Measurements from ENCODE around the gene PCBP3. TPM values are rescaled to one million over a fixed set of nuclear protein-coding genes. Genes with fewer than 3 reads are reported as not detected.
"Not testable (repeated sequence)": the region's sequence is repeated elsewhere in the genome, so short reads cannot be mapped to it uniquely, and the experiment has no call there.

PCBP3 gene
- total RNA-seq, 1 experiment from 2014 or later = 15.2 TPM

- no peak overlapping the region for H3K4me3 ChIP-seq
- H3K9me3 ChIP-seq (replicated peaks) = no peaks in the 10 kb centered on the region; the same call in none of the 2 replicates
- DNase-seq (ENCODE audit: low read depth in 1 of 2, low spot score in 2 of 2) = peak in 1 of 2 experiments; percentile 53
- H3K36me3 ChIP-seq = no peaks in the 10 kb centered on the region
- peaks cover 4% of the 10 kb centered on the region for H3K4me1 ChIP-seq (replicated peaks)
- H3K27ac ChIP-seq = no peak overlapping the region
- H3K27me3 ChIP-seq (replicated peaks) = no peaks in the 10 kb centered on the region
Measured at GRCh38 chr21:45607021-45607908, 36.3 kb upstream of the PCBP3 start.

GRCh38 chr21:45607909-45608295, 35.6 kb upstream of the PCBP3 start:
- H3K9me3 ChIP-seq (replicated peaks) = no peaks in the 10 kb centered on the region; the same call in none of the 2 replicates
- peaks cover 7% of the 10 kb centered on the region for H3K4me1 ChIP-seq (replicated peaks)
- DNase-seq (ENCODE audit: low read depth in 1 of 2, low spot score in 2 of 2) = no peak
- H3K36me3 ChIP-seq = no peaks in the 10 kb centered on the region
- H3K27ac ChIP-seq = no peak overlapping the region
- H3K4me3 ChIP-seq = no peak overlapping the region
- H3K27me3 ChIP-seq (replicated peaks) = no peaks in the 10 kb centered on the region

- H3K27me3 ChIP-seq (replicated peaks); H3K36me3 ChIP-seq; DNase-seq (ENCODE audit: low read depth in 1 of 2, low spot score in 2 of 2); H3K27ac ChIP-seq; H3K4me1 ChIP-seq (replicated peaks); H3K4me3 ChIP-seq; H3K9me3 ChIP-seq (replicated peaks): not testable (repeated sequence)
Measured at GRCh38 chr21:45608747-45609470, 34.6 kb upstream of the PCBP3 start.

- H3K27ac ChIP-seq; H3K4me1 ChIP-seq (replicated peaks); H3K9me3 ChIP-seq (replicated peaks); H3K27me3 ChIP-seq (replicated peaks); H3K4me3 ChIP-seq; H3K36me3 ChIP-seq; DNase-seq (ENCODE audit: low read depth in 1 of 2, low spot score in 2 of 2): not testable (repeated sequence)
Measured at GRCh38 chr21:45609616-45610015, 33.9 kb upstream of the PCBP3 start.

GRCh38 chr21:45611296-45611695, 32.2 kb upstream of the PCBP3 start:
- Histone ChIP-seq H3K4me3 (no peak overlapping the region), H3K36me3 (no peaks in the 10 kb centered on the region), H3K27me3 (replicated peaks) (no peaks in the 10 kb centered on the region), H3K4me1 (replicated peaks) (peaks cover 15% of the 10 kb centered on the region), H3K27ac (no peak overlapping the region), H3K9me3 (replicated peaks) (no peaks in the 10 kb centered on the region; the same call in 1 of the 2 replicates)
- no peak for DNase-seq (ENCODE audit: low read depth in 1 of 2, low spot score in 2 of 2)

- no peaks in the 10 kb centered on the region for H3K36me3 ChIP-seq
- H3K4me1 ChIP-seq (replicated peaks) = peaks cover 15% of the 10 kb centered on the region
- no peak overlapping the region for H3K4me3 ChIP-seq
- no peaks in the 10 kb centered on the region; the same call in 1 of the 2 replicates for H3K9me3 ChIP-seq (replicated peaks)
- H3K27me3 ChIP-seq (replicated peaks) = no peaks in the 10 kb centered on the region
- no peak overlapping the region for H3K27ac ChIP-seq
- DNase-seq (ENCODE audit: low read depth in 1 of 2, low spot score in 2 of 2) = peak in 1 of 2 experiments; percentile 37
Measured at GRCh38 chr21:45611939-45612664, 31.4 kb upstream of the PCBP3 start.

GRCh38 chr21:45612665-45613019, 30.9 kb upstream of the PCBP3 start:
- not testable (repeated sequence) for H3K36me3 ChIP-seq; H3K4me3 ChIP-seq; DNase-seq (ENCODE audit: low read depth in 1 of 2, low spot score in 2 of 2); H3K27me3 ChIP-seq (replicated peaks); H3K9me3 ChIP-seq (replicated peaks); H3K27ac ChIP-seq
- peaks cover 15% of the 10 kb centered on the region for H3K4me1 ChIP-seq (replicated peaks)

- no peaks in the 10 kb centered on the region for H3K36me3 ChIP-seq
- peaks cover 15% of the 10 kb centered on the region for H3K4me1 ChIP-seq (replicated peaks)
- no peaks in the 10 kb centered on the region for H3K27me3 ChIP-seq (replicated peaks)
- no peak for DNase-seq (ENCODE audit: low read depth in 1 of 2, low spot score in 2 of 2)
- H3K9me3 ChIP-seq (replicated peaks) = no peaks in the 10 kb centered on the region; the same call in 1 of the 2 replicates
- H3K27ac ChIP-seq = no peak overlapping the region
- H3K4me3 ChIP-seq = no peak overlapping the region
Measured at GRCh38 chr21:45613396-45613795, 30.1 kb upstream of the PCBP3 start.

GRCh38 chr21:45613881-45614280, 29.6 kb upstream of the PCBP3 start:
- H3K27ac ChIP-seq = no peak overlapping the region
- no peak for DNase-seq (ENCODE audit: low read depth in 1 of 2, low spot score in 2 of 2)
- no peak overlapping the region for H3K4me3 ChIP-seq
- peaks cover 15% of the 10 kb centered on the region for H3K4me1 ChIP-seq (replicated peaks)
- no peaks in the 10 kb centered on the region; the same call in 1 of the 2 replicates for H3K9me3 ChIP-seq (replicated peaks)
- H3K36me3 ChIP-seq = no peaks in the 10 kb centered on the region
- H3K27me3 ChIP-seq (replicated peaks) = no peaks in the 10 kb centered on the region

GRCh38 chr21:45615145-45615711, 28.3 kb upstream of the PCBP3 start:
- no peaks in the 10 kb centered on the region for H3K36me3 ChIP-seq
- H3K4me1 ChIP-seq (replicated peaks) = peaks cover 15% of the 10 kb centered on the region
- no peak overlapping the region for H3K4me3 ChIP-seq
- H3K9me3 ChIP-seq (replicated peaks) = no peaks in the 10 kb centered on the region; the same call in 1 of the 2 replicates
- H3K27me3 ChIP-seq (replicated peaks) = no peaks in the 10 kb centered on the region
- DNase-seq (ENCODE audit: low read depth in 1 of 2, low spot score in 2 of 2) = peak in 1 of 2 experiments; percentile 54
- H3K27ac ChIP-seq = no peak overlapping the region

- Histone ChIP-seq H3K9me3 (replicated peaks) (no peaks in the 10 kb centered on the region; the same call in 1 of the 2 replicates), H3K4me1 (replicated peaks) (peaks cover 11% of the 10 kb centered on the region), H3K4me3 (no peak overlapping the region), H3K27me3 (replicated peaks) (no peaks in the 10 kb centered on the region), H3K36me3 (no peaks in the 10 kb centered on the region), H3K27ac (no peak overlapping the region)
- no peak for DNase-seq (ENCODE audit: low read depth in 1 of 2, low spot score in 2 of 2)
Measured at GRCh38 chr21:45617021-45617921, 26.3 kb upstream of the PCBP3 start.

GRCh38 chr21:45618287-45618686, 25.2 kb upstream of the PCBP3 start:
- Histone ChIP-seq H3K27me3 (replicated peaks) (no peaks in the 10 kb centered on the region), H3K36me3 (no peaks in the 10 kb centered on the region), H3K4me3 (no peak overlapping the region), H3K9me3 (replicated peaks) (no peaks in the 10 kb centered on the region), H3K4me1 (replicated peaks) (peaks cover 8% of the 10 kb centered on the region; the same call in 1 of the 2 replicates), H3K27ac (no peak overlapping the region)
- DNase-seq (ENCODE audit: low read depth in 1 of 2, low spot score in 2 of 2) = no peak

Data from SJSA1 (cell line).